Stimulated activated CD4-positive, alpha-beta T cell treated with anti-CD3 and anti-CD28 coated beads, Interleukin-15, amount 100 ng/mL, for 1 hour (primary cell): ENCODE results near the gene SLITRK3.
"Not testable (repeated sequence)": the region's sequence is repeated elsewhere in the genome, so short reads cannot be mapped to it uniquely, and the experiment has no call there.

Source experiments
- DNase-seq, 2 donors: peaks; one replicate each; pipeline ENCODE4 v3.0.0-alpha.2; 2020; ENCODE audit warnings: low read depth in 1 of 2, low spot score in 1 of 2

Gene SLITRK3

GRCh38 chr3:165193366-165194254 is 2.6 kb downstream of the SLITRK3 start:
- DNase-seq, result no peak

- DNase-seq, result no peak
Measured at GRCh38 chr3:165192610-165193192, 3.5 kb downstream of the SLITRK3 start.

GRCh38 chr3:165191491-165191890 is 4.7 kb downstream of the SLITRK3 start:
- no peak for DNase-seq

- DNase-seq, result no peak
Measured at GRCh38 chr3:165188452-165188851, 7.7 kb downstream of the SLITRK3 start.

GRCh38 chr3:165185707-165186327 is 10.4 kb downstream of the SLITRK3 start:
- no peak for DNase-seq

- no peak for DNase-seq
Measured at GRCh38 chr3:165181556-165181955, 14.6 kb downstream of the SLITRK3 start.

DNA sequence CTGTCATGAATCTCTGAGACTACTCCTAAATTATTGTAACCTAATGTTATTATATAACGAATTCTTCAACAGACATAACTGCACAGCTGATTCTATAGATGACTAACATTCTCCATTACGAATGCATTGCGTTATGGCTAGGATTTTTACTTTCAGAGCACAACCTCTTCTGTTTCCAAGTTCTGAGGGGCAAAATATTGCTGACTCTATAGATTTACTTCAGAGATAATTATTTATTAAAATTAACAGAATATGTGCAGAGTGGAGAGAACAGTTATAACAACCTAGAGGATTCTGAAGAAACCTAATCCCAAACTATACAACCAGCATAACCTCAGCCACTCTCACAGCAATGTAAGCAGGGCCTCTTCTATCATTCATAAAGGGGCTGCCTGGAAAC is 25.9 kb downstream of the SLITRK3 start:
- DNase-seq, result no peak

- no peak for DNase-seq
Measured at GRCh38 chr3:165169368-165169767, 26.8 kb downstream of the SLITRK3 start.

DNA sequence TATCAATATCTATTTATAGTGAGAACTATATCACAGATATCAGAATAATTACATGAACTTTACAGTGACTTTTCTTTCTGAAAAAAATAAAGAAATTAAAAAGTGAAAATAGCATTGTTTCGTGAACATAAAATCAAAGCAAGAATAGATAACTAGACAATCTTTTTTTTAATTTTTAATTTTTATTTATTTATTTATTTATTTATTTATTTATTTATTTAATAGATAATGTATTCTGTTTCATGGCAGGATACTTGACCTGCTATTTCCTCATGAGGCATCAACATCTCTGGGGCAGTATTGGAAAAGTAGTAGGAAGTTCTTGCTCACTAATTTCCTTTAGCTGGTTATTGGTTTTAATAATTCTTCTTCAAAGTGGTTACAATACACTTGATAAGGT is 33.3 kb downstream of the SLITRK3 start:
- no peak for DNase-seq

GRCh38 chr3:165159760-165160421 is 36.3 kb downstream of the SLITRK3 start:
- DNase-seq, result no peak

DNA sequence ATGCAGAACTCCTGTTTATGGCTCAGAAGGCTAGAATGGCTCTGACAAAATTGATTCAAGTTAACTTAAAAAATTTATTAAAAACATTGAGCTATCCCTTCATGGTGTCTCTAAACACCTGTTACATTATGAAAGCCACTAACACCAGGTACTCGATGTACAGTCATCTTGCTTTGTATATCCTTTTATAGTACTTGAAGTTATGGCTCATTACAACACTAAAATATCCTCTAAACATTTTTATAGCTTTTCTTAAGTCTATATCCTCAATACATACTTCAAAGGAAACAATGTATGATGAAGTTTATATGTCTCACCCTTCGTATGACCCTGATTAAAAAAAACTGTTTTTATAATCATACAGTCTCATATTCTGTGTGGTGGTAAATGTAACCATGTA is 38.2 kb downstream of the SLITRK3 start:
- DNase-seq, result no peak

- DNase-seq, result no peak
Measured at GRCh38 chr3:165156757-165157420, 39.3 kb downstream of the SLITRK3 start.

GRCh38 chr3:165148876-165149441 is 47.2 kb downstream of the SLITRK3 start:
- DNase-seq, result no peak

DNA sequence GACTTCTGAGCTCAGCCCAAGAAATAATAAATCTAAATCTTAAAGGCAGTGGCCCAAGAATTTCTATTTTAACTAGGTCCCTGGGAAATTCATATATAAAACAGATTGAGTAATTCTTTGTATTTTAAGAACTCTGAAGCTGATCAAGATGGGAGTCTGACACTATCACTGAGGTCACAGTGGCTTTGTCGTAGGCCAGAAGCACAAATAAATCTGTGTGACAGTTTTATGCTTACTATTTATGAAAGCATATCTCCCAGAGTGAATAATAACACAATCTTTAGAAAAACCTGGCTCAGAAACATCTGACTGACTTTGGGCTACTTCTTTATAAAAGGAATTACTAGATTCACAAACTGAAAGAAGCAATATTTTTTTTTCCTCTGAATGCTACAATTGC is 51.9 kb downstream of the SLITRK3 start:
- DNase-seq, result no peak

DNA sequence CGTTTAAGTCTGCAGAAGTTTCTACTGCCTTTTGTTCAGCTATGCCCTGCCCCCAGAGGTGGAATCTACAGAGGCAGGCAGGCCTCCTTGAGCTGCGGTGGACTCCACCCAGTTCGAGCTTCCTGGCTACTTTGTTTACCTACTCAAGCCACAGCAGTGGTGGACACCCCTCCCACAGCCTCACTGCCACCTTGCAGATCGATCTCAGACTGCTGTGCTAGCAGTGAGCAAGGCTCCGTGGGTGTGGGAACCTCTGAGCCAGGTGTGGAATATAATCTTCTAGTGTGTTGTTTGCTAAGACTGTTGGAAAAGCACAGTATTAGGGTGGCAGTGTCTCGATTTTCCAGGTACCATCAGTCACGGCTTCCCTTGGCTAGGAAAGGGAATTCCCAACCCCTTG is 56.3 kb downstream of the SLITRK3 start:
- DNase-seq, result not testable (repeated sequence)
